ENCODE data around the gene CNOT6.

- TF ChIP-seq EZH2phosphoT487 (IDR thresholded peaks at IDR 0.05; ENCODE audit: borderline replicate concordance) (no peak), ZNF274 (IDR thresholded peaks at IDR 0.05; ENCODE audit: low read depth, low read length) (no peak), ZFX (IDR thresholded peaks at IDR 0.05) (no peak), CTCF (IDR thresholded peaks at IDR 0.05 in 2 of 3, conservative IDR thresholded peaks at IDR 0.05 in 1 of 3; ENCODE audit: borderline replicate concordance in 1 of 3, insufficient read depth in 1 of 3, low read depth in 2 of 3, low read length in 2 of 3) (no peak), EZH2 (IDR thresholded peaks at IDR 0.05) (no peak), MAX (IDR thresholded peaks at IDR 0.05) (no peak), POLR2AphosphoS5 (IDR thresholded peaks at IDR 0.05; ENCODE audit: low read depth, low read length) (no peak), YY1 (IDR thresholded peaks at IDR 0.05; ENCODE audit: extremely low read depth, insufficient replicate concordance, low read depth, low read length) (no peak), SRF (IDR thresholded peaks at IDR 0.05; ENCODE audit: low read depth) (no peak), REST (IDR thresholded peaks at IDR 0.05; ENCODE audit: low read depth) (no peak)
These were observed 99.4 kb downstream of the CNOT6 start for GRCh38 chr5:180593446-180594206.

All from HCT116 (cell line).